ENCODE data around the gene TEKT2.

DNA sequence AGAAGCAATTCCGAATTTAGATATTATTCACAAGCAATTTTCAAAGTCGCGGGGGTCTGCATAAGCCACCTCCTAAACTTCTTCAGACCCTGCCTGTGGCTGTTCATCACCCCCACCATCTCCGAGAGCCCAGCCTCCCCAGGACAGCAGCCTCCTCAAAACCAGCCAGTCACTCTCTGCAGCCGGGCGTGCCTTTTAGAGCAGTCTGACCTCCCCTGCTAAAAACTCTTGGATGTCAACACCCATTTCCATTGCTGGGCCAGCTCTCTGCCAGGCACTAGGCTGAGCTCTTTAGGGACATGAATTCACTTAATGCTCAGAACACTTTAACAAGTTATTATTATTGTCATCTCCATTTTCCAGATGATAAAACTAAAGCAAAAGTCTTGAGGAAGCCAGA lies 16.5 kb downstream of the TEKT2 start:
- TF ChIP-seq CTCF (IDR thresholded peaks at IDR 0.05), result no peak
- TF ChIP-seq, protein P1, sequence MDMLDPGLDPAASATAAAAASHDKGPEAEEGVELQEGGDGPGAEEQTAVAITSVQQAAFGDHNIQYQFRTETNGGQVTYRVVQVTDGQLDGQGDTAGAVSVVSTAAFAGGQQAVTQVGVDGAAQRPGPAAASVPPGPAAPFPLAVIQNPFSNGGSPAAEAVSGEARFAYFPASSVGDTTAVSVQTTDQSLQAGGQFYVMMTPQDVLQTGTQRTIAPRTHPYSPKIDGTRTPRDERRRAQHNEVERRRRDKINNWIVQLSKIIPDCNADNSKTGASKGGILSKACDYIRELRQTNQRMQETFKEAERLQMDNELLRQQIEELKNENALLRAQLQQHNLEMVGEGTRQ (IDR thresholded peaks at IDR 0.05), result no peak
